Endodermal cell (in vitro differentiated cells): Measurements from ENCODE around the gene NPVF. TPM values are rescaled to one million over a fixed set of nuclear protein-coding genes. Genes with fewer than 3 reads are reported as not detected.

ENCODE experiments used
- DNase-seq: peaks from one replicate; pipeline ENCODE4 v3.0.0-alpha.2; 2017
- H3K27ac ChIP-seq: 2 replicates; pipeline ENCODE4 v1.5.1; 2013; ENCODE audit warnings: mild to moderate bottlenecking, low read depth, low read length, moderate library complexity
- H3K27me3 ChIP-seq: 2 replicates; pipeline ENCODE4 v1.6.1; 2013; ENCODE audit warnings: mild to moderate bottlenecking, low read length, moderate library complexity; ENCODE audit not compliant: insufficient read depth, control insufficient read depth, poor library complexity, severe bottlenecking
- H3K36me3 ChIP-seq: 2 replicates; pipeline ENCODE4 v1.7.0; 2013; ENCODE audit warnings: mild to moderate bottlenecking, low read length, moderate library complexity; ENCODE audit not compliant: control insufficient read depth, insufficient read depth
- H3K4me1 ChIP-seq: one replicate; pipeline ENCODE4 v1.7.0; 2013; ENCODE audit warnings: low read length; ENCODE audit not compliant: control insufficient read depth, insufficient read depth
- H3K4me3 ChIP-seq: 2 replicates; pipeline ENCODE4 v1.5.1; 2013; ENCODE audit warnings: mild to moderate bottlenecking, low read length, moderate library complexity
- H3K9ac ChIP-seq: 2 replicates; pipeline ENCODE4 v1.6.1; 2013; ENCODE audit warnings: mild to moderate bottlenecking, low read length, moderate library complexity; ENCODE audit not compliant: poor library complexity, severe bottlenecking; ENCODE audit errors: extremely low read depth
- H3K9me3 ChIP-seq: 2 replicates; pipeline ENCODE4 v1.6.1; 2013; ENCODE audit warnings: mild to moderate bottlenecking, low read length, moderate library complexity; ENCODE audit not compliant: control insufficient read depth
- H3K27ac Mint-ChIP-seq: 2 replicates; pipeline ENCODE4 v1.8.0; 2020; ENCODE audit warnings: mixed read lengths
- H3K27me3 Mint-ChIP-seq: 2 replicates; pipeline ENCODE4 v1.8.0; 2021; ENCODE audit warnings: mild to moderate bottlenecking, mixed read lengths; ENCODE audit not compliant: insufficient read depth
- H3K36me3 Mint-ChIP-seq: 2 replicates; pipeline ENCODE4 v1.8.0; 2020; ENCODE audit warnings: low read depth, mixed read lengths
- H3K4me1 Mint-ChIP-seq: 2 replicates; pipeline ENCODE4 v1.8.0; 2020; ENCODE audit warnings: mixed read lengths
- H3K4me3 Mint-ChIP-seq: 2 replicates; pipeline ENCODE4 v1.8.0; 2020; ENCODE audit warnings: mild to moderate bottlenecking, moderate library complexity, mixed read lengths
- H3K9me3 Mint-ChIP-seq: 2 replicates; pipeline ENCODE4 v1.8.0; 2020; ENCODE audit warnings: mild to moderate bottlenecking, mixed read lengths
- CTCF ChIP-seq: fragments of 200-600 bp; sonication (generic); conservative IDR thresholded peaks from 2 replicates; pipeline ENCODE4 v1.5.0; 2021; ENCODE audit warnings: antibody characterized with exemption, mild to moderate bottlenecking
- WGBS, 2 experiments: methylation state at CpG; one replicate each; pipeline versions ENCODE4 v1.1.5 to v1.1.7; 2013; ENCODE audit warnings: missing lambda C conversion rate in 2 of 2, mixed read lengths in 1 of 2; ENCODE audit not compliant: insufficient coverage in 1 of 2, insufficient read length in 1 of 2; 5-methylcytosine and 5-hydroxymethylcytosine counted together
- total RNA-seq, 2 donors: library from RNA; stranded (reverse); fragmentation: NEBNext Ultra II Directional in 1 of 2; extraction: Animal tissue kit (Norgen Biotek cat#: 25700) in 1 of 2; gene quantifications; 2 replicates in 1 of 2; 3 replicates in 1 of 2; pipeline ENCODE4 v1.2.1, GENCODE V29; 2021

Gene NPVF
- total RNA-seq, 2 donors from 2014 or later, result not detected

- no peak overlapping the region for H3K4me3 Mint-ChIP-seq
- WGBS, 2 experiments, result 95 to 100% methylated on average over 2 to 4 of the region's 4 CpGs
- H3K4me3 ChIP-seq, result no peak overlapping the region
- no peak for DNase-seq
- H3K27me3 Mint-ChIP-seq, result peaks cover 3% of the 10 kb centered on the region
- no peak for TF ChIP-seq CTCF
- H3K9me3 ChIP-seq, result no peaks in the 10 kb centered on the region
- no peaks in the 10 kb centered on the region for H3K27me3 ChIP-seq
- H3K9me3 Mint-ChIP-seq, result no peaks in the 10 kb centered on the region
- no peak overlapping the region for H3K27ac Mint-ChIP-seq
- H3K27ac ChIP-seq, result no peak overlapping the region
- H3K4me1 ChIP-seq, result no peaks in the 10 kb centered on the region
- no peak overlapping the region for H3K9ac ChIP-seq
- H3K4me1 Mint-ChIP-seq, result no peaks in the 10 kb centered on the region
- H3K36me3 ChIP-seq, result no peaks in the 10 kb centered on the region
- H3K36me3 Mint-ChIP-seq, result no peaks in the 10 kb centered on the region
These were observed 6.0 kb upstream of the NPVF start for GRCh38 chr7:25234336-25234735.

DNA sequence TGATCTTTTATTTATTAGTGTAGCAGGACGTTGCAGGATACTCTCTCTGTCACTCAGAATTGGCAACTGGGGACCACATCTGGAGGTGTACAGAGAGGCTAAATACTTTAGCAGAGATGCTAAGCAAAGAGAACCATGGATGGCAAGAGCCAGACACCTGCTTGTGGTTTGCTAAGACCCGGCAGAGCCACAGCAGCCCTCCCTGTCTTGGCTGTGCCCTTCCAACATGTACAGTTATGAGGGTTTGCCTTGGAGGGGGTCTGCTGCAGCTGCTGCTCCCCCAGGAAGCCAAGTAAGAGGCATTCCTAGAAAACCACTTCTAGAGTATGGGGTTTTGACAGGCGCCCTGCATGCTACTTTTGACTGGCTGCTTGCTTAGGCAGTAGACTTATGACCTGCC lies 5.1 kb downstream of the NPVF start:
- Mint-ChIP-seq H3K4me3 (no peak overlapping the region), H3K36me3 (no peaks in the 10 kb centered on the region), H3K4me1 (no peaks in the 10 kb centered on the region), H3K9me3 (no peaks in the 10 kb centered on the region), H3K27me3 (peaks cover 2% of the 10 kb centered on the region), H3K27ac (no peak overlapping the region)
- H3K9ac ChIP-seq, result no peak overlapping the region
- H3K27me3 ChIP-seq, result no peaks in the 10 kb centered on the region
- TF ChIP-seq CTCF, result no peak
- no peak overlapping the region for H3K27ac ChIP-seq
- H3K4me3 ChIP-seq, result no peak overlapping the region
- no peak for DNase-seq
- H3K36me3 ChIP-seq, result no peaks in the 10 kb centered on the region
- H3K4me1 ChIP-seq, result no peaks in the 10 kb centered on the region
- 88% methylated on average over 3 of the region's 3 CpGs; no CpG with 5 or more reads in 1 of the 2 experiments for WGBS, 2 experiments
- no peaks in the 10 kb centered on the region for H3K9me3 ChIP-seq

GRCh38 chr7:25222666-25223065 lies 5.6 kb downstream of the NPVF start:
- Histone ChIP-seq H3K4me1 (no peaks in the 10 kb centered on the region), H3K9ac (no peak overlapping the region), H3K36me3 (no peaks in the 10 kb centered on the region), H3K27ac (no peak overlapping the region), H3K27me3 (no peaks in the 10 kb centered on the region), H3K9me3 (no peaks in the 10 kb centered on the region), H3K4me3 (no peak overlapping the region)
- no peak overlapping the region for H3K4me3 Mint-ChIP-seq
- peaks cover 2% of the 10 kb centered on the region for H3K27me3 Mint-ChIP-seq
- WGBS, 2 experiments, result 90 to 94% methylated on average over 2 to 5 of the region's 5 CpGs
- H3K4me1 Mint-ChIP-seq, result no peaks in the 10 kb centered on the region
- H3K9me3 Mint-ChIP-seq, result no peaks in the 10 kb centered on the region
- no peak for DNase-seq
- no peaks in the 10 kb centered on the region for H3K36me3 Mint-ChIP-seq
- no peak overlapping the region for H3K27ac Mint-ChIP-seq
- TF ChIP-seq CTCF, result no peak
